ENCODE data around the gene IPO7. TPM values are rescaled to one million over a fixed set of nuclear protein-coding genes. Genes with fewer than 3 reads are reported as not detected.
"Not testable (repeated sequence)": the region's sequence is repeated elsewhere in the genome, so short reads cannot be mapped to it uniquely, and the experiment has no call there.

Gene IPO7
- polyA plus RNA-seq, 3 donors = 7.0 to 12.9 (median 8.1) TPM

DNA sequence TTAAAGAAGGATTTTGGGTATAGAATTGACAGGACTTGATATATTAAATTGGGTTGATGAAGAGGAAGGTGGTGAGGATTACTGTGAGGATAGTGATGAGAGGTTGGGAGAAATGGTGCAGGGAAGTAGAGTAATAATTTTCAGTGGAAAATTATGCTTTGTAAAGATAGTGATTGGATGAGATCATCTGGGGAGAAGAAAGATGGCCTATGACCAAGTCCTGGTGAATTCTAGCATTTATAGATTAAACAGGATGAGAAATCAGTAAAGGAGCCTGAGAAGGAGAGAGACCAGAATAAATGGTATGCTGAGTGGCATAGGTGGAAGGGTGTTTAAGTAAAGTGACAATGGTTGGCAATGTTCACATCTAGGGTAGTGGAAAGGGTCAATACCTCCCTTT lies 15.0 kb downstream of the IPO7 start:
- no peak overlapping the region for H3K27ac ChIP-seq (ENCODE audit: low read depth in 1 of 2, low read length in 2 of 2)
- H3K4me2 ChIP-seq (replicated peaks; ENCODE audit: extremely low read depth, low read length, poor library complexity, severe bottlenecking) = no peak overlapping the region
- peak overlapping the region in 3 of 7 donors; percentile 1 to 68 (median 1) for H3K27ac Mint-ChIP-seq

GRCh38 chr11:9401884-9402283 lies 17.4 kb downstream of the IPO7 start:
- H3K9me3 ChIP-seq (replicated peaks in 1 of 2; ENCODE audit: control insufficient read depth in 1 of 2, insufficient read depth in 1 of 2, low read length in 2 of 2); H3K4me1 Mint-ChIP-seq; H3K4me1 ChIP-seq (ENCODE audit: control insufficient read depth in 1 of 2, insufficient read depth in 2 of 2, low read length in 2 of 2); H3K27me3 Mint-ChIP-seq (ENCODE audit: low read depth in 3 of 3); H3K4me3 ChIP-seq (replicated peaks in 1 of 3; ENCODE audit: low read depth in 2 of 3, low read length in 3 of 3); H3K4me2 ChIP-seq (replicated peaks; ENCODE audit: extremely low read depth, low read length, poor library complexity, severe bottlenecking); intact Hi-C loops (cut with micrococcal nuclease); DNase-seq; H2AFZ ChIP-seq (ENCODE audit: insufficient read depth, low read depth, low read length, poor library complexity, severe bottlenecking); H3K9me3 Mint-ChIP-seq; H3K9ac ChIP-seq (ENCODE audit: insufficient read depth, low read length, poor library complexity, severe bottlenecking); H3K27me3 ChIP-seq (ENCODE audit: control insufficient read depth in 2 of 2, insufficient read depth in 2 of 2, low read length in 2 of 2); H3K4me3 Mint-ChIP-seq: not testable (repeated sequence)
- H3K79me2 ChIP-seq (ENCODE audit: insufficient read depth, low read length) = peaks cover 96% of the 10 kb centered on the region
- H3K36me3 ChIP-seq (replicated peaks in 1 of 2; ENCODE audit: control insufficient read depth in 1 of 2, insufficient read depth in 2 of 2, low read length in 2 of 2) = peaks cover 11 to 24% of the 10 kb centered on the region in 2 donors
- WGBS (ENCODE audit: insufficient coverage) = 0% methylated on average over 1 of the region's 8 CpGs
- Mint-ChIP-seq H3K36me3 (peaks cover 18 to 39% of the 10 kb centered on the region in 2 donors), H3K27ac (peak overlapping the region in 3 of 7 donors; percentile 6 to 59 (median 41))
- H4K20me1 ChIP-seq (ENCODE audit: insufficient read depth, low read length) = peaks cover 61% of the 10 kb centered on the region
- H3K27ac ChIP-seq (ENCODE audit: low read depth in 1 of 2, low read length in 2 of 2) = peak overlapping the region in 1 of 2 donors; percentile 32

More for the DNA sequence above, 15.0 kb downstream of the IPO7 start:
- Histone ChIP-seq H3K27me3 (ENCODE audit: control insufficient read depth in 2 of 2, insufficient read depth in 2 of 2, low read length in 2 of 2) (no peaks in the 10 kb centered on the region), H3K4me3 (replicated peaks in 1 of 3; ENCODE audit: low read depth in 2 of 3, low read length in 3 of 3) (no peak overlapping the region), H3K9me3 (replicated peaks in 1 of 2; ENCODE audit: control insufficient read depth in 1 of 2, insufficient read depth in 1 of 2, low read length in 2 of 2) (no peaks in the 10 kb centered on the region), H2AFZ (ENCODE audit: insufficient read depth, low read depth, low read length, poor library complexity, severe bottlenecking) (no peak overlapping the region), H3K36me3 (replicated peaks in 1 of 2; ENCODE audit: control insufficient read depth in 1 of 2, insufficient read depth in 2 of 2, low read length in 2 of 2) (peaks cover 6% of the 10 kb centered on the region in 2 donors), H3K9ac (ENCODE audit: insufficient read depth, low read length, poor library complexity, severe bottlenecking) (no peak overlapping the region), H4K20me1 (ENCODE audit: insufficient read depth, low read length) (peaks cover 81% of the 10 kb centered on the region), H3K4me1 (ENCODE audit: control insufficient read depth in 1 of 2, insufficient read depth in 2 of 2, low read length in 2 of 2) (no peaks in the 10 kb centered on the region), H3K79me2 (ENCODE audit: insufficient read depth, low read length) (peaks cover 100% of the 10 kb centered on the region)
- no peaks in the 10 kb centered on the region for H3K9me3 Mint-ChIP-seq
- no peaks in the 10 kb centered on the region for H3K27me3 Mint-ChIP-seq (ENCODE audit: low read depth in 3 of 3)
- DNase-seq = no peak
- TF ChIP-seq, protein P1, sequence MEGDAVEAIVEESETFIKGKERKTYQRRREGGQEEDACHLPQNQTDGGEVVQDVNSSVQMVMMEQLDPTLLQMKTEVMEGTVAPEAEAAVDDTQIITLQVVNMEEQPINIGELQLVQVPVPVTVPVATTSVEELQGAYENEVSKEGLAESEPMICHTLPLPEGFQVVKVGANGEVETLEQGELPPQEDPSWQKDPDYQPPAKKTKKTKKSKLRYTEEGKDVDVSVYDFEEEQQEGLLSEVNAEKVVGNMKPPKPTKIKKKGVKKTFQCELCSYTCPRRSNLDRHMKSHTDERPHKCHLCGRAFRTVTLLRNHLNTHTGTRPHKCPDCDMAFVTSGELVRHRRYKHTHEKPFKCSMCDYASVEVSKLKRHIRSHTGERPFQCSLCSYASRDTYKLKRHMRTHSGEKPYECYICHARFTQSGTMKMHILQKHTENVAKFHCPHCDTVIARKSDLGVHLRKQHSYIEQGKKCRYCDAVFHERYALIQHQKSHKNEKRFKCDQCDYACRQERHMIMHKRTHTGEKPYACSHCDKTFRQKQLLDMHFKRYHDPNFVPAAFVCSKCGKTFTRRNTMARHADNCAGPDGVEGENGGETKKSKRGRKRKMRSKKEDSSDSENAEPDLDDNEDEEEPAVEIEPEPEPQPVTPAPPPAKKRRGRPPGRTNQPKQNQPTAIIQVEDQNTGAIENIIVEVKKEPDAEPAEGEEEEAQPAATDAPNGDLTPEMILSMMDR (IDR thresholded peaks at IDR 0.05) = no peak
- intact Hi-C loops (cut with micrococcal nuclease) = no loop called here
- H3K36me3 Mint-ChIP-seq = peaks cover 12 to 19% of the 10 kb centered on the region in 2 donors
- H3K4me3 Mint-ChIP-seq = no peak overlapping the region
- peaks cover 12% of the 10 kb centered on the region for H3K4me1 Mint-ChIP-seq
